HG03469 (cell line): ENCODE results near the gene HSPA5.
"Not testable (repeated sequence)": the region's sequence is repeated elsewhere in the genome, so short reads cannot be mapped to it uniquely, and the experiment has no call there.

Experiments used
- ATAC-seq: cut with Tn5 transposase; IDR thresholded peaks from one replicate; pipeline ENCODE4 v1.9.1; 2021; ENCODE audit warnings: mild to moderate bottlenecking, moderate library complexity, moderate number of reproducible peaks; ENCODE audit not compliant: unreplicated experiment

HSPA5 gene

DNA sequence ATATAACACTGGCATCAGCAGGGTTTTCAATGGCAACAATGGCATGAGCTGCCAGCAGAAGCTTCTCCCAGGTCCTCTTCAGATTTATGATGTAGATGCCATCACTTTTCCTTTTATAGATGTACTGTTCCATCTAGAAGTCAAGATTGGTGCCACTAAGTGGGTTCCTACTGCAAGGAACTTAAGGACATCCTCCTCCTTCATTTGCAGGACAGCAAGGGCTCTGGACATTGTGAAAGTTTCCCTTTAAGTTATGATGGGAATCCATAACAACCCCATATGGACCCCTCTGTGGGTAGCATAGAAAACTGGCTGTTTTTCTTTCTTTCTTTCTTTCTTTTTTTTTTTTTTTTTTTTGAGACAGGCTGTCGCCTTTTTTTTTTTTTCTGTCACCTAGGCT, 45.6 kb downstream of the HSPA5 start:
- not testable (repeated sequence) for ATAC-seq

DNA sequence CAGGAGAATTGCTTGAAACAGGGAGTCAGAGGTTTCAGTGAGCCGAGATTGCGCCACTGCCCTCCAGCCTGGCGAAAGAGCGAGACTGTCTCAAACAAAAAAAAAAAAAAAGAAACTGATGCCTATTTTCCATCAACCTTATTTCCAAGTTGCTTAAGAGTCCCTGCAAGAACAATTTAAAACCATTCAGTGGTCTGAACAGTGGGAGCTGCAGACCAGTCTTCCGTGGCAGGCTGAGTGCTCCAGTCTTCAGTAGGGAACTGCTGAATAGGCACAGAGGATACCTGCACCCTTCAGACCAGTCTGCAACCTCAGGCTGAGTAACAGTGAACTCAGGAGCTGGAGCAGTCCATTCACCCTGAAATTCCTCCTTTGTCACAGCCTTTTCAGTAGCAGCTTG, 46.7 kb downstream of the HSPA5 start:
- ATAC-seq = not testable (repeated sequence)

DNA sequence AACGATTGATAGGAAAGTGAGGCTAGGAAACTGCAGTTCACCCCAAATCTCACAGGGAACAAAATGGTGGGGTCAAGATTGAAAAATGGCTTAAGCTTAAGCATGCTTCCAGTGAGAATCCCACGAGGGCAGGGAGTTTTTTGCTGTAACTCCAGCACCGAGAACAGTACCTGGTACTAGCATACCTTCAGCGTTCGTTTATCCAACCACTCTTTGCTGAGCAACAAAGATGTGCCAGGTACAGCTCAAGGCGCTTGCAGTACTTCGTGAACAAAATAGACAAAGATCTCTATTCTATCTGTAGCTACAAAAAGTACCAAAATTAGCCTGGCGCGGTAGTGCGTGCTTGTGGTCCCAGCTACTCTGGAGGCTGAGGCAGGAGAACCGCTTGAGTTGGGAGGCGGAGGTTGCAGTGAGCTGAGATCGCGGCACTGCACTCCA, 50.8 kb downstream of the HSPA5 start:
- ATAC-seq = no peak

DNA sequence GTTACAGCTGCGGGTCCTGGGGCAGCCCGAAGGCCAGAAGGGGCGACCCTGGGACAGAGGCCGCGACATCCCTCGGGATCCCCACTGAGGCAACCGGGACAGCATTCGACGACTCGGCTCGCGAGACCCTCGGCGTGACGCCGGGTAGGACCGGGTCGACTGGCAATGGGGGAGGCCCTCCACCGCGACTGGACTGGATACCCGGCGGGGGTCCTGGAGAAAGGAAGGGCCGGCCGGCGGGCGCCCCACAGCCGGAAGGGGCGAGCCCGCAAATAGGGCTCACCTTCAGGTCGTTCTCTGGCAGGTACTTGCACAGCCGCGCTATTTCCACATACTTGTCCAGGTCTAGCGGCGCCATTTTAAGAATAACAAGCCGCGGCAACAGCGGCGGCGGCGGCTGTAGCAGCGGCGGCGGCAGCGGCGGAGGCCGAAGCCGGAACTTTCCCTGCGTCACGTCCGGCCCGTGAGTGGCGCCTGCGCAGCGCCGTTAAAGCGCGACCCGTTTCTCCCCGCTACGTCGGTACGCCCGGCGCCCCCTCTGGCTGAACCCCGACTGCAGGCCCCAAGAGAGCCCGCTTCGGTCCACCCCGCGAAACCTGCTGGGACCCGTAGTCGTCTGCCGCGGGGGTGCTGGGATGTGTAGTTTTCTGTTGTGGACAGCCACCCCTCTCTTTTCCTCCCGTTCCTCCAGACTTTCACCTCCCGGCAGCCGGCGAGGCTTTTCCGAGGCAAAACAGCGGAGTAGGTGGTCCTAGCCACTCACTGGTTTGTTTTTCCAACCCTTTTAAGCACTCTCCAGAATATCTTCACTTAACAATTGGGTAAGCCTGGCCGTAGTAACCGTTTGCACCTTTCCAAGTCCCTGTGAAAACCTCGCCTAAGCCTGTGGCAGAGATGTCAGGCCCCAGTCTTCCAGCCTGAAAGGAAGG, 51.5 kb downstream of the HSPA5 start, which contains the start of gene PPP6C:
Gene PPP6C, minus strand, starts transcription at position 443 of the 929 bp plus-strand sequence. Its CDS starts 85 bp downstream, at position 358.
- ATAC-seq = peak; percentile 82

DNA sequence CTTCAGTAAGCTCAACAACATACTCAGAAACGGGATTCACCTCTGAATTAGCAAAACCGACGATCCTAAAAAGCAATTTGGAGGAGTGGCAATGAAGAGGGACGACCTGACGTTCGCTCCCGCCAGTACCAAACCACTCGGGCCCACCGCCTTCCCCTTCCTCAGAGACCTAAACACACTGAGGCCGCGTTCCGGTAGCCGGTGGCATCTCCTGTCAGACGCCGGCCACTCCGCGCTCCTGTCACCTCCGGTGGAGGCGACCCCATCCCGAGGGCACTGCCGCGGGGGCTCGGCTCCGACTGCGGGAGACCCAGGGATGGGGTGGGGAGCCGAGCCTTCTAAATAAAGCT, 52.2 kb downstream of the HSPA5 start:
- ATAC-seq = no peak
